Panc1 (cell line): ENCODE results near the gene ZNF451.

Source experiments
- POLR2AphosphoS5 ChIP-seq: IDR thresholded peaks from 2 replicates; pipeline ENCODE4 v1.6.1; 2012; ENCODE audit warnings: mild to moderate bottlenecking, low read depth, low read length, moderate library complexity
- REST ChIP-seq, 2 experiments: IDR thresholded peaks; 2 replicates each; pipeline ENCODE4 v1.6.1; 2011 to 2012; ENCODE audit warnings: low read depth in 2 of 2, control low read depth in 1 of 2, low read length in 1 of 2, mild to moderate bottlenecking in 1 of 2, moderate library complexity in 1 of 2; ENCODE audit not compliant: insufficient read depth in 1 of 2
- TCF7L2 ChIP-seq: IDR thresholded peaks from 2 replicates; pipeline ENCODE4 v1.6.1; 2011; ENCODE audit warnings: mild to moderate bottlenecking, low read depth, low read length, inconsistent platforms
- TF ChIP-seq, protein P1 (sequence below): fragments of 450-650 bp; IDR thresholded peaks from 2 replicates; pipeline ENCODE4 v1.5.1; 2017; ENCODE audit warnings: mild to moderate bottlenecking

GRCh38 chr6:57123111-57123510 is 33.1 kb downstream of the ZNF451 start:
- TF ChIP-seq, protein P1, sequence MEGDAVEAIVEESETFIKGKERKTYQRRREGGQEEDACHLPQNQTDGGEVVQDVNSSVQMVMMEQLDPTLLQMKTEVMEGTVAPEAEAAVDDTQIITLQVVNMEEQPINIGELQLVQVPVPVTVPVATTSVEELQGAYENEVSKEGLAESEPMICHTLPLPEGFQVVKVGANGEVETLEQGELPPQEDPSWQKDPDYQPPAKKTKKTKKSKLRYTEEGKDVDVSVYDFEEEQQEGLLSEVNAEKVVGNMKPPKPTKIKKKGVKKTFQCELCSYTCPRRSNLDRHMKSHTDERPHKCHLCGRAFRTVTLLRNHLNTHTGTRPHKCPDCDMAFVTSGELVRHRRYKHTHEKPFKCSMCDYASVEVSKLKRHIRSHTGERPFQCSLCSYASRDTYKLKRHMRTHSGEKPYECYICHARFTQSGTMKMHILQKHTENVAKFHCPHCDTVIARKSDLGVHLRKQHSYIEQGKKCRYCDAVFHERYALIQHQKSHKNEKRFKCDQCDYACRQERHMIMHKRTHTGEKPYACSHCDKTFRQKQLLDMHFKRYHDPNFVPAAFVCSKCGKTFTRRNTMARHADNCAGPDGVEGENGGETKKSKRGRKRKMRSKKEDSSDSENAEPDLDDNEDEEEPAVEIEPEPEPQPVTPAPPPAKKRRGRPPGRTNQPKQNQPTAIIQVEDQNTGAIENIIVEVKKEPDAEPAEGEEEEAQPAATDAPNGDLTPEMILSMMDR = no peak
- TF ChIP-seq POLR2AphosphoS5 = no peak
- no peak for TF ChIP-seq REST (IDR thresholded peaks at IDR 0.05; ENCODE audit: insufficient read depth in 1 of 2, low read depth in 2 of 2, low read length in 1 of 2)
- no peak for TF ChIP-seq TCF7L2
